Bronchial epithelial cell (primary cell): ENCODE results near the gene AGXT. TPM values are rescaled to one million over a fixed set of nuclear protein-coding genes. Genes with fewer than 3 reads are reported as not detected.

Experiments used
- DNase-seq: peaks from one replicate; pipeline ENCODE4 v3.0.0-alpha.2; 2010; ENCODE audit warnings: low read depth
- FAIRE-seq: peaks from 2 replicates; lab custom pipeline; 2011; peaks lifted over from hg19 to GRCh38; lab: Jason Lieb, UNC
- H3K27me3 ChIP-seq: 2 replicates; pipeline ENCODE4 v1.5.1; 2011; ENCODE audit warnings: low read length; ENCODE audit not compliant: control insufficient read depth, insufficient read depth
- H3K36me3 ChIP-seq: 2 replicates; pipeline ENCODE4 v1.5.1; 2011; ENCODE audit warnings: low read length; ENCODE audit not compliant: control insufficient read depth, insufficient read depth
- H3K4me3 ChIP-seq: 2 replicates; pipeline ENCODE4 v1.5.1; 2011; ENCODE audit warnings: mild to moderate bottlenecking, low read depth, low read length, control low read depth
- CTCF ChIP-seq: IDR thresholded peaks from 2 replicates; pipeline ENCODE4 v1.5.1; 2011; ENCODE audit warnings: mild to moderate bottlenecking, moderate library complexity, low read length, control low read depth, inconsistent platforms; ENCODE audit not compliant: insufficient read depth, severe bottlenecking
- total RNA-seq: library from RNA; depleted of rRNA; stranded (reverse); fragments of >200 nt; gene quantifications from 2 replicates; pipeline ENCODE4 v1.2.1, GENCODE V29; 2014

The AGXT gene
- total RNA-seq: not detected in 2 replicates

GRCh38 chr2:240868286-240869108, at the start of gene AGXT:
Gene AGXT, plus strand, starts transcription at chr2:240868824. Its CDS starts 42 bp downstream, at chr2:240868866.
- Histone ChIP-seq H3K27me3 (no peaks in the 10 kb centered on the region), H3K36me3 (no peaks in the 10 kb centered on the region), H3K4me3 (no peak within 1 kb of the TSS)
- DNase-seq (no peak), FAIRE-seq (no peak)
- no peak for TF ChIP-seq CTCF

GRCh38 chr2:240819126-240819857, 49.3 kb upstream of the AGXT start:
- H3K4me3 ChIP-seq: no peak overlapping the region

GRCh38 chr2:240819858-240820606, 48.6 kb upstream of the AGXT start, which contains the start of gene KIF1A:
Gene KIF1A, minus strand, starts transcription at chr2:240820219. Its CDS starts 22,467 bp downstream, at chr2:240797752.
- DNase-seq (no peak), FAIRE-seq (no peak)
- peaks cover 23% of the 10 kb centered on the region for H3K27me3 ChIP-seq
- no peak for TF ChIP-seq CTCF
- no peaks in the 10 kb centered on the region for H3K36me3 ChIP-seq
- H3K4me3 ChIP-seq: no peak within 1 kb of the TSS

More at GRCh38 chr2:240819126-240819857, 49.3 kb upstream of the AGXT start:
- FAIRE-seq (no peak), DNase-seq (no peak)
- Histone ChIP-seq H3K36me3 (no peaks in the 10 kb centered on the region), H3K27me3 (peaks cover 23% of the 10 kb centered on the region)
- TF ChIP-seq CTCF: no peak

GRCh38 chr2:240820607-240821428, 47.8 kb upstream of the AGXT start:
- no peak for FAIRE-seq
- Histone ChIP-seq H3K4me3 (no peak overlapping the region), H3K27me3 (peaks cover 23% of the 10 kb centered on the region), H3K36me3 (no peaks in the 10 kb centered on the region)
- no peak for TF ChIP-seq CTCF
- no peak for DNase-seq

GRCh38 chr2:240821429-240821778, 47.2 kb upstream of the AGXT start:
- DNase-seq: no peak
- TF ChIP-seq CTCF: no peak
- no peaks in the 10 kb centered on the region for H3K36me3 ChIP-seq
- peaks cover 23% of the 10 kb centered on the region for H3K27me3 ChIP-seq
- no peak overlapping the region for H3K4me3 ChIP-seq
- no peak for FAIRE-seq
